Activated CD4-positive, alpha-beta T cell treated with anti-CD3 and anti-CD28 coated beads, Interleukin-2, amount 50 U/mL, for 1 hour (primary cell): ENCODE measurements around the gene CFAP99.
"Not testable (repeated sequence)": the region's sequence is repeated elsewhere in the genome, so short reads cannot be mapped to it uniquely, and the experiment has no call there.

Experiments
- DNase-seq: peaks from one replicate; pipeline ENCODE4 v3.0.0-alpha.2; 2020

The CFAP99 gene

GRCh38 chr4:2449511-2450392, 31.0 kb downstream of the CFAP99 start:
- no peak for DNase-seq

GRCh38 chr4:2450394-2451035, 31.8 kb downstream of the CFAP99 start:
- DNase-seq, result no peak

- no peak for DNase-seq
These were observed 32.3 kb downstream of the CFAP99 start for GRCh38 chr4:2451036-2451520.

- no peak for DNase-seq
These were observed 33.3 kb downstream of the CFAP99 start for GRCh38 chr4:2451821-2452785.

DNA sequence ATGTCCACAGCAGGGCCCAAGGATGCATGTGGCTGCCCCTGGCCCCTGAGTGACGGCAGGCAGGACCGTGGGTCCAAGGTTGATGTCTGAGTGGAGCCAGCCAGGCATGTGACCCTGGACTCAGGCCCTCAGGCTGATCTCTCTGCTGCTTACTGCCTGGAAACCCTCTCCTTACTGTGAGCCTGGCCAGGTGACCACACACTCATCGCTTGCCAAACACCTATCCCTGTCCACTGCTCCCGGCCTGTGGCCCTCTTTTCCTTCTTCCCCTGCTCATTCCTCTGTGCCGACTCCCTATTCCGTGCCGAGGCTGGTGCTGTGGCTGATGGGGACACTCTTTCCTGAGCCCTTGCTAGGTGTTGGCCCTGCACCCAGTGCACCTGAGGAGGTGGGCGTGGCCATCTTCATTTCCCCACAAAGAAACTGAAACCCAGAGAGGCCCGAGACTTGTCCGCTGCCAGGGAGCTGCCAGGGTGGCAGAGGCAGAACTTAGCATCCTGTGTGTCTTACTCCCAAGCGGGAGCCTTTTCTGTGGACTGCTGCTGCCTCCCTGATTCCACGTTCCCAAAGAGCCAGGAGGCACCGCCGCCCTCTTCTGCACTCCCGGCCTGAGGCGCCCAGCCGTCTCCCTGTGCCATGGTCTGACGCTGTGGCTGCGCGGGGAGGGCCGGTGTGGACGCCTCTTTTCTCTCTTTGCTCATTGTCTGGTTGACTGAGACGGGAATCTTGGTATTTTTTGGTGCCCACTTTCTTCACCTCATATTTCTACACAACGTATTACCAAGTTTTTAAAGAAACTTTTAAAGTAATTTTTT, 38.9 kb downstream of the CFAP99 start:
- no peak for DNase-seq

GRCh38 chr4:2458546-2459491, 40.1 kb downstream of the CFAP99 start:
- no peak for DNase-seq

- DNase-seq, result no peak
These were observed 41.0 kb downstream of the CFAP99 start for GRCh38 chr4:2459589-2460349.

DNA sequence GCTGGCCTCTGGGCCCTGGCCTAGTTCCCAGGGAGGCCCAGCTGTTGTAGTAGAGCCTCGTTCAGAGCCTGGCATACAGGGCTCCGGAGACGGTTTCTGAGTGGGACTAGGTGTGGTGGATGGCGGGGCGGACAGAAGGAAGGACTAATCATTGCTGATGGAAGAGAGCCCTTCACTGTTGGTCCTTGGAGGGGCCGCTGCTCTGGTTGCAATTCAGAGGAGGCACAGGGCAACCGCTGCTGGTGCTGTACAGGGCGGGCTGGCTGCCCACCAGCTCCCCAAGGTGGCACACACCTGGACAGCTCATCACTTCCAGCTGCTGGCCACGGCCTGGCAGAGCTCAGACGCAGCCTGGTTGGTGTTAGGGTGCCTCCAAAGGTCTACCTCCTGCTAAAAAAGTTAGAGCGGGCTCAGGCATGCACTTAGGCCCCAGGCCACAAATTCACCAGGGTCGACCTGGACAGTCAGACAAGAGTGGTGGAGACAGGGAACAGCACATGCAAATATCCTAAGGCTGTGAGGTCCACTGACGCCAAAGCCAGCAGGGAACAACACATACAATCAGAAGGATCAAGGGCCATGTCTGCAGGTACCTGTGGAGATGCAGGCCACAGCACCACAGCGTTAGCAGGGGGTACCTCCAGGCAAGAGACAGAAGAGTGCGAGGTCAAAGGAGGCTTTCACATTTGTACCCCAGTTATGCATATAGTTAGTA, 42.6 kb downstream of the CFAP99 start:
- no peak for DNase-seq

DNA sequence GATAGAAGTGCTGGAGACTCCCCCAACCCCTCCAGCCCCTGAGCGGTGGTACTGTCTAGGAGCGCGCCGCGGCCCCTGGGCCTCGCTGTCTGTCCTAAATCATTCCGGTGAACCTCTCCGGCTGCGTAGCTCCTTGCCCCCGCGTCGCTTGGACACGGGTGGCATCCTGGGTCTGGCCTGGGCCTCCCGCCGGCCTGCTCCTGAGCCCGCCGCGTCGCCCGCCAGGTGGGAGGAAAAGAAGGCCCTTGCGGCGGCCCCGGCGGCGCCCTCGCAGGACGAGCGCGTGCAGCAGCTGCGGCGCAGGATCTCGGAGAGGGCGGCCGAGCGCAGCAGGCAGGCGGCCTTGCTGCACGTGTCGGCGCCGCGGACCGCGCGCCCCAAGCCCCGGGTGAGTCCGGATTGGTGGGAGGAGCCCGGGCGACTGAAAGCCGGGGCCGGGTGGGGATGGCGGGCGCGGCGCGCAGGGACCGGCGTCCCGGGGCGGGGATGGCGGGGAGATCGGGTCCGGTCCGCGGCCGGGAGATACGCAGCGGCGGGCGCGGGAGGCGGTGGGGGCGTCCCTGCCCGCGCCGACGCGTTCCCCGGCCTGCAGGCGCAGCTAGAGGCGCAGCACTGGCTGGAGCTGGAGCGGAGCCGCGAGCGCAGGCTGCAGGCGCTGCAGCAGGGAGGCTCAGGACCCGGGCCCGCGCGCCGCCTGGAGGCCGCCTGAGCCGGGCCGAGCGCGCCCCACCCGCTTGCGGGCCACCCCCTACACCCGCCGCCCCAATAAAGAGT, 43.6 kb downstream of the CFAP99 start:
- DNase-seq, result peak; percentile 62

GRCh38 chr4:2462992-2463762, 44.4 kb downstream of the CFAP99 start:
- no peak for DNase-seq

DNA sequence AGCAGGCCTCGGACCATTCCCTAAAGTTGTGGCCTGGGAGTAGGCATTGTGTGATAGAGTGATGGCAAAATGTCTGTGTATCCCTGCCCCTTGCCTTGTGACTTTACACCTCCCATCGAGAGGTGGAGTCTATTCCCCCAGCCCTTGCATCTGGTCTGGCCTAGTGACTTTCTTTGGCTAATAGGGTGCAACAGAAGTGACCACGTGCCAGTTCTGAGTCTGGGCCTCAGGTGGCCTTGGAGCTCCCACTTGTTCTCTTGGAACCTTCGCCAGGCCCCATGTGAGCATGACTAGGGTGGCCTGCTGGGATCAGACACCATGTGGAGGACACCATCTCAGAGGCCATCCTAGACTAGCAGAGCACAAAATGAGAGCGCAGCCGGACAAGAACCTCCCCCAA, 46.3 kb downstream of the CFAP99 start:
- DNase-seq, result no peak

DNA sequence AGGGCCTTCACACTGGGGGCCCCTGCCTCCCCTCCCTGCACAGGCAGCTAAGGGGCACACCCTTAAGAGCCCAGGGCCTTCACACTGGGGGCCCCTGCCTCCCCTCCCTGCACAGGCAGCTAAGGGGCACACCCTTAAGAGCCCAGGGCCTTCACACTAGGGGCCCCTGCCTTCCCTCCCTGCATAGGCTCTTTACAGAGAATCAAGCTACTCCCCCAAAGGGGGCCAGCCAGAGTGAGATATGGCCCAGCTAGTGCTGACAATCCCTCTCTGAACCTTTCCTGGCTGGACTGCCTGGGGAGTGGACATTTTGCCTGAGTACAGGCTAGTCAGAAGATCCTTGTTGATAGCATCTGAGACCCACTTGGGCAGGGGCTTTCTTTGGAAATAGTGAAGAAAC, 46.8 kb downstream of the CFAP99 start:
- not testable (repeated sequence) for DNase-seq

DNA sequence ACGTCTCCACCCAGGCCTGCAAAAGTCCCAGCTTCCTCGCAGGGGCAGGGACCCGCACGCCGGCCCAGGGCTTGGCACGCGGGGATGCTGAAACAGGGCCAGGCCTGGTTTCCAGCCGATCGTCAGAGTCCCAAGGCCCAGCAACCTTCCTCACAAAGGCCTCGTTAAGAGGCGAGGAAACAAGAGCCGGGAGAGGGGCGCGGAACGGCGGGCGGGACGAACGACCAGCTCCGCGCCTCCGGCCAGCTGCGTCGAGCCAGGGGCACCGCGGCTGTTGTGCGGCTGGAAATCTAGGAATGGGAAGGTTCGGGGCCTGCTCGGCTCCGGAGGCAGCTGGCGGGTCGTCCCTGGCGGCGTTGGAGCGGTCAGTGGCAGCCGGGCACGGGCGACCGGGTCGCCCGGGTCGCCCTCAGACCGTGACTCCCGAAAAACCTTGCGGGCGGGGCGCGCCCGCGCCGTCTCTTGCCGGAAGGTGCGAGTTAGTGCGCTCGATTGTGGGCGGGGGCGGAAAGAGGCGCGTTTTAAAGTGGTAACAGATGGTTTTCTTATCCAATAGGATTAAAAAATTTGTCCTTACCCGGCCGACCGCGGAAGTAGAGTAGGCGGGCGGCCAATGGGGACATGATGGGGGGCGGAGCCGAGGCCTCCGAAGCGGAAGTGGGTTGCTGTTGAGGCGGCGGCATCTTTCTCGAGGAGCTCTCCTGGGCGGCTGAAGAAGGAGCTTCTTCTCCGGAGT, 49.9 kb downstream of the CFAP99 start, which contains the start of gene RNF4:
Gene RNF4 (plus strand): TSS at position 651 of the 736 bp plus-strand sequence. CDS start 21,388 bp downstream, outside the sequence.
- DNase-seq, result peak; percentile 94

- DNase-seq, result peak; percentile 70
These were observed 50.6 kb downstream of the CFAP99 start for GRCh38 chr4:2469192-2469984.

DNA sequence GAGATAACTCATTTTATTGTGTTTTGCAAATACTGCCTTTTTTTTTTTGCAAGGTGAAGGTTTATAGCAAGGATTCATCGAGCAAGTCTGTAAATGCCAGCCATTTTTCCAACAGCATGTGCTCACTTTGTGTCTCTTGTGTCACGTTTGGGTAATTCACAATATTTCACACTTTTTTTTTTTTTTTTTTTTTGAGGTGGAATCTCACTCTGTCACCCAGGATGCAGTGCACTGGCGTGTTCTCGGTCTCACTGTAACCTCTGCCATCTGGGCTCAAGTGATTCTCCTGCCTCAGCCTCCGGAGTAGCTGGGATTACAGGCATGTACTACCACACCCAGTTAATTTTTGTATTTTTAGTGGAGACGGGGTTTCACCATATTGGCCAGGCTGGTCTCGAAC, 52.0 kb downstream of the CFAP99 start:
- DNase-seq, result no peak

GRCh38 chr4:2472187-2472586, 53.4 kb downstream of the CFAP99 start:
- DNase-seq, result no peak
